ENCODE results near the gene JPH2.

The JPH2 gene

DNA sequence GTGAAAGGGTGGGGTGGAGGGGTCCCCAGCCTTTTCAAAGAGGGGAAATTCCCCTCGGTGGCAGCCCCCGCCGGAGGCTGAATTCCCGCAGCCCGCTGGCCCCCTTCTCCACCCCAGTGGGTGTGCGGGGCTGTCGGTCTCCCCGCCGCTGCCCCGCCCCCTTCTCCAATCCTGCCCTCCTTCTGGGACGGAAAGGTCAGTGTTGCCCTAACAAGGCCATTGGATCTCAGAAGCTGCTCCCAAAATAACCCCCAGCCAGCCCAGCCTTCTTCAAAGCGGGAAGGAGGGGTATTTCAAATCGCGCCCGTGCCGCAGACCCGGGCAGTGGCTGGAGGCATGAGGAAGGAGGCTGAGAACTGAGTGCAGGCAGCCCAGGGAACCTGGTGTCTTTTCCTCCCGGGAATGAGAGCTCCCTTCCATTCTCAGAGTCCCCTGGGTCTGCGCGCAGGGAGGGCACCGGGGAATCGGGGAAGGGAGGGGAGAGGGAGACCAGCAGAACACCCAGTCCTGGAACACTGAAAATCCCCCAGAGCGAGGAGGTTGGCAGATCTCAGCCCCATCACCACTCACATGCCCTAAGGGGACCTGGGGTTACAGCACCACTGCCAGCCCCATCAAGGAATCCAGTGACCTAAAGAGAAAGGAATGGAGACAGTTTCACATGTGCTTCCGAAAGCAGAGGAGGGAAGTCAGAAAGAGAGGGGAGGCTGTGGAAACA is at the start of gene JPH2:
JPH2 (minus strand) TSS at position 135 of the 718 bp plus-strand sequence. CDS start 483 bp downstream, outside the sequence.
- no peak for TF ChIP-seq GATA3 (IDR thresholded peaks at IDR 0.05; ENCODE audit: low read depth, low read length)
- TF ChIP-seq GATA2 (IDR thresholded peaks at IDR 0.05; ENCODE audit: low read depth, low read length), result no peak

DNA sequence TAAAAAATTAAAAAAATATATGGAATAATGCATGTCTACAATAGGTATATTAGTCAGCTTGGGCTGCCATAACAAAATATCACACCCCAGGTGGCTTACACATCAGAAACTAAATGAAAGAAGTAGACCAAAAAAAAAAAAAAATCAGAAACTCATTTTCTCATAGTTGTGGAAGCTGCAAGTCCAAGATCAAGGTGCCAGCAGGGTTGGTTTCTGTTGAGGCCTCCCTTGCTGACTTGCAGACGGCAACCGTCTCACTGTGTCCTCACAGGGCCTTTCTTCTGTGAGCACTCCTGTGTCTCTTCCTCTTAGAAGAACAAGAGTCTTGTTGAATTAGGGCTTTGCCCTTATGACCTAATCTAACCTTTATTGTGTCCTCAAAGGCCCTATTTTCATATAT is 48.7 kb upstream of the JPH2 start:
- no peak for TF ChIP-seq GATA3 (IDR thresholded peaks at IDR 0.05; ENCODE audit: low read depth, low read length)
- TF ChIP-seq GATA2 (IDR thresholded peaks at IDR 0.05; ENCODE audit: low read depth, low read length), result no peak

- TF ChIP-seq GATA2 (IDR thresholded peaks at IDR 0.05; ENCODE audit: low read depth, low read length) (no peak), GATA3 (IDR thresholded peaks at IDR 0.05; ENCODE audit: low read depth, low read length) (no peak)
These were observed 47.8 kb upstream of the JPH2 start for GRCh38 chr20:44234566-44235317.

GRCh38 chr20:44233436-44234016 is 46.5 kb upstream of the JPH2 start:
- no peak for TF ChIP-seq GATA2 (IDR thresholded peaks at IDR 0.05; ENCODE audit: low read depth, low read length)
- no peak for TF ChIP-seq GATA3 (IDR thresholded peaks at IDR 0.05; ENCODE audit: low read depth, low read length)

DNA sequence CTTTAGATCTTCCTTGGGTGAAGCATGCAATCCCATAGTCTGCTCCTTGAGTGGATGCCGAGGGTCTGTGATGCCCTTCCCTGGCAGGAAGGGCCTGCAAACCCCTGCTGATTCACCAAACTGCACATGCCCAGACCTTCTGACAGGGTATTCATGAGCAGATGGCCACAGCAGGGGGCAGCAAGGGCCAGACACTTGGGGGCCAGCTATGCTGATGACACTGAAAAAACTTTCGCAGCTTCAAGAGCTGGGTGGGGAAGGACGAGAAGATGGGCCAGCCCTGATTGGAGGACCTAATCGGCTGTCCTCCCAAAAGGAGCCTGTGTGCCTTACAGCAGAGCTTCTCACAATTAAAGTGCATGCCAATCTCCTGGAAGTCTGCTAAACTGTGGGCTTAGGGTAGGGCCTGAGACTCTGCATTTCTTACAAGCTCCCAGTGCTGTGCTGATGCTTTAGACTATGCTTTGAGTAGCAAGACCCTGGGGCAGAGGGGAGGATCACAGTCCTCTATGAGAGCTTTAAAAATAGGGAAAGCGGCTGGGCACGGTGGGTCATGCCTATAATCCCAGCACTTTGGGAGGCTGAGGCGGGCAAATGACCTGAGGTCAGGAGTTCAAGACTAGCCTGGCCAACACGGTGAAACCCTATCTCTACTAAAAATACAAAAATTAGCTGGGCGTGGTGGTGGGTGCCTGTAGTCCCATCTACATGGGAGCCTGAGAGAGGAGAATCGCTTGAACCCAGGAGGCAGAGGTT is 44.9 kb upstream of the JPH2 start:
- no peak for TF ChIP-seq GATA2 (IDR thresholded peaks at IDR 0.05; ENCODE audit: low read depth, low read length)
- no peak for TF ChIP-seq GATA3 (IDR thresholded peaks at IDR 0.05; ENCODE audit: low read depth, low read length)

DNA sequence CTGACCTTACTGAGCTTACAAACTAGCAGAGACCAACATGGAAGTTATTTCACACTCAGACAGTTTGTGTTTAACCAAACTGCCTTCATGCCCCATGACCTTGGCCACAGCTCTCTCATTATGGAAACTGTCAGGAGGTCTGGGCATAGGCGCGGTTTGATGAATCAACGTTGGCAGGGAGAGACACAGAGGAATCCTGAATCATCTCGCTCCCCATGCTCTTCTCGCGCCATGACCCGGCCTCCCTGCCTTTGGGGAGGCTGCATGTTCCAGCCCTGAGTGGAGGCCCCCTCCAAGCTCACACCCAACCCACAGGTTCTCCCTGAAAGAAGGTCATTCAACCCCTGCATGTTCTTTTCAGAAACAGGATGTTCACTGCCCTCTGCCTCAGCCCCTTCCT is 44.2 kb upstream of the JPH2 start:
- TF ChIP-seq GATA3 (IDR thresholded peaks at IDR 0.05; ENCODE audit: low read depth, low read length) (no peak), GATA2 (IDR thresholded peaks at IDR 0.05; ENCODE audit: low read depth, low read length) (no peak)

DNA sequence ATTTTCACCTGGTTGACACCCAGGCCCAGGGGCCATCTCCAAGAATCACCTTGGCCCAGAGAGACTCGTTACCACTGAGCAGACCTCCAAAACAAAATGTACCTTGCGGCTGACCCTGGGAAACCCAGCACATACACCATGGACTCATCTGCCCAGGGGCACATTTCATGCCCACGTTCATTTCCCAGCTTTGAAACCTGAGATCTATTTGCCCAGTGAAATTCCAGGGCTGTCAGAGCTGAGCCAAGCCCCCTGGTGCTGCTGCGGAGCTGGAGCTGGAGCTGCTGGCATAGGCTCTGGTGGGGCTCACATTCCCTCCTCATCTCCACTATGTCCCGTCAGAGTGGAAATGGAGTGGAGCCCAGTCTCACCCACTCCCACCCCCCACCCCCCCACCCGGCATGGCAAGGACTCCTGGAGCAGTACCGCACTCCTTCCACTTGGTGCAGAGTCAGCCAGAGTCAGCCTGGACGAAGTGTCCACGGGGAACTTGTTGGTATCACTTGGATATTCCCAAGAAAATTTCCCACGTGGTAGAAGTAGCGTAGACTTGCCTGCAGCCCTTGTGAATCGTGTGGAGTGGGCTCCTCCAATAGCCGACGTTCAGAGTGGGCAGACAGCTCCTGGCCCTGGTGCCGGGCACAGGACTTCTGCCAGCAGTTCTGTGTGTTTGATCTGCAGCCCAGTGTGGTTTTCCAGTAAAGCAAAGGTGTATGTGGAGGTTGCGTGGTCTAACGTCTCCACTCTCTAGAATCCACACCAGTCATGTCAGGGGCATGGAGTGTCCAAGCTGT is 41.7 kb upstream of the JPH2 start:
- TF ChIP-seq GATA3 (IDR thresholded peaks at IDR 0.05; ENCODE audit: low read depth, low read length), result no peak
- no peak for TF ChIP-seq GATA2 (IDR thresholded peaks at IDR 0.05; ENCODE audit: low read depth, low read length)

DNA sequence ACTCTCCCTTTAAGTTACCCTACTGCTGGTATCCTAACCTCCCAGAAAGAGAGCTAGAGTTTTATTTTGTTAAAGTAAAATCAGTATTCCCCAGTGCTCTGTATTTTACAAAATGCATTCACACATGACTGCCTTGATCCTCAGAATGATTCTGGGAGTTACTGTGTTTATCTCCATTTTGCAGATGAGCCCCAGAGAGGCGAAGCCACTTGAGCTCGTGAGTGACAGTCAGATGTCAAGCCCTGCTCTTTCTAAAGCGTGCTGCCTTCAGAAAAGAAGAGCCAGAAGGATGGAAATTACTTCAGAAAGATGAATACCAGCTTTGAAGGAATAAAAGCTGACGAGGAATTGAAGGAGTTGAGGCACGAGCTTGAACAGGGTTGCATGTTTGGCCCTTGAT is 37.6 kb upstream of the JPH2 start:
- TF ChIP-seq GATA2 (IDR thresholded peaks at IDR 0.05; ENCODE audit: low read depth, low read length), result no peak
- TF ChIP-seq GATA3 (IDR thresholded peaks at IDR 0.05; ENCODE audit: low read depth, low read length), result no peak

GRCh38 chr20:44223721-44224120 is 36.7 kb upstream of the JPH2 start:
- TF ChIP-seq GATA3 (IDR thresholded peaks at IDR 0.05; ENCODE audit: low read depth, low read length), result no peak
- TF ChIP-seq GATA2 (IDR thresholded peaks at IDR 0.05; ENCODE audit: low read depth, low read length), result no peak

GRCh38 chr20:44222633-44223368 is 35.8 kb upstream of the JPH2 start:
- TF ChIP-seq GATA3 (IDR thresholded peaks at IDR 0.05; ENCODE audit: low read depth, low read length), result no peak
- no peak for TF ChIP-seq GATA2 (IDR thresholded peaks at IDR 0.05; ENCODE audit: low read depth, low read length)

DNA sequence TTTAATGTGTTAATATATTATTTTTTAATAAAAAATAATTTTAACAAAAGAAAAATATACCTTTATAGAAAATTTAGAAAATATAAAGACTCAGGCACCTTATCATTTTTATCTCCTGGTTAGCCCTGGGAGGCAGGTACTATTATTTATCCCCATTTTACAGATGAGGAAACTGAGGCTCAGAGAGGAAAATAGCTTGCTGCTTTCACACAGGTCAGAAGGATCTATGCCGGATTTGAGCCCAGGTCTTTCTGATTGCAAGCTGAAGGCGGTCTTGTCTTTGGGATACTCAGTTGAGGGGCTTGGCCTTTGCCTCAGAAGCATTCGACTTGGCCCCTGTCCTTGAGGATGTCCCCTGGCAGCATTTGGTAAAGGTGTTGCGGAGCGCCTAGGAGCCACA is 35.0 kb upstream of the JPH2 start:
- TF ChIP-seq GATA2 (IDR thresholded peaks at IDR 0.05; ENCODE audit: low read depth, low read length), result no peak
- no peak for TF ChIP-seq GATA3 (IDR thresholded peaks at IDR 0.05; ENCODE audit: low read depth, low read length)

GRCh38 chr20:44221368-44221954 is 34.5 kb upstream of the JPH2 start:
- no peak for TF ChIP-seq GATA2 (IDR thresholded peaks at IDR 0.05; ENCODE audit: low read depth, low read length)
- TF ChIP-seq GATA3 (IDR thresholded peaks at IDR 0.05; ENCODE audit: low read depth, low read length), result no peak
